ENCODE measurements around the gene CACNA1F. TPM values are rescaled to one million over a fixed set of nuclear protein-coding genes. Genes with fewer than 3 reads are reported as not detected.

CACNA1F gene
- total RNA-seq, 4 donors from 2014 or later = 0.10 to 0.21 (median 0.13) TPM; not detected in 1

GRCh38 chrX:49247916-49248811 is 15.0 kb upstream of the CACNA1F start:
- Histone ChIP-seq H3K27me3 (no peaks in the 10 kb centered on the region), H3K4me1 (no peaks in the 10 kb centered on the region), H3K4me3 (replicated peaks in 1 of 3) (no peak overlapping the region), H3K27ac (no peak overlapping the region), H3K36me3 (no peaks in the 10 kb centered on the region), H3K9me3 (no peaks in the 10 kb centered on the region)
- 60 to 97% methylated on average over 1 to 5 of the region's 28 CpGs for WGBS, 2 donors
- no peak for DNase-seq
- intact Hi-C loops (cut with DNase I) = no loop called here
- TF ChIP-seq POLR2A (IDR thresholded peaks at IDR 0.05) (no peak), CTCF (IDR thresholded peaks at IDR 0.05) (no peak)

GRCh38 chrX:49247346-49247745 is 14.2 kb upstream of the CACNA1F start:
- Histone ChIP-seq H3K27ac (no peak overlapping the region), H3K36me3 (no peaks in the 10 kb centered on the region)
- intact Hi-C loops (cut with DNase I) = no loop called here

GRCh38 chrX:49246541-49246940 is 13.4 kb upstream of the CACNA1F start:
- Histone ChIP-seq H3K36me3 (no peaks in the 10 kb centered on the region), H3K4me3 (replicated peaks in 1 of 3) (no peak overlapping the region), H3K27ac (no peak overlapping the region), H3K4me1 (no peaks in the 10 kb centered on the region), H3K27me3 (no peaks in the 10 kb centered on the region), H3K9me3 (no peaks in the 10 kb centered on the region)
- TF ChIP-seq POLR2A (IDR thresholded peaks at IDR 0.05) = no peak
- no peak for TF ChIP-seq CTCF (IDR thresholded peaks at IDR 0.05)
- intact Hi-C loops (cut with DNase I) = no loop called here
- 86 to 100% methylated on average over 1 to 2 of the region's 10 CpGs for WGBS, 2 donors
- DNase-seq = no peak

More at GRCh38 chrX:49247346-49247745, 14.2 kb upstream of the CACNA1F start:
- Histone ChIP-seq H3K4me1 (no peaks in the 10 kb centered on the region), H3K9me3 (no peaks in the 10 kb centered on the region), H3K27me3 (no peaks in the 10 kb centered on the region), H3K4me3 (replicated peaks in 1 of 3) (no peak overlapping the region)
- TF ChIP-seq POLR2A (IDR thresholded peaks at IDR 0.05) (no peak), CTCF (IDR thresholded peaks at IDR 0.05) (no peak)
- WGBS, 2 donors = 90% methylated on average over 2 of the region's 11 CpGs; no CpG with 5 or more reads in 1 of the 2 donors
- DNase-seq = no peak

- H3K27ac ChIP-seq = no peak overlapping the region
- intact Hi-C loops (cut with DNase I) = no loop called here
- DNase-seq = no peak
- H3K4me3 ChIP-seq (replicated peaks in 1 of 3) = no peak overlapping the region
- 93 to 100% methylated on average over 2 of the region's 2 CpGs for WGBS, 2 donors
- H3K27me3 ChIP-seq = no peaks in the 10 kb centered on the region
- no peaks in the 10 kb centered on the region for H3K9me3 ChIP-seq
- H3K36me3 ChIP-seq = no peaks in the 10 kb centered on the region
- TF ChIP-seq POLR2A (IDR thresholded peaks at IDR 0.05) (no peak), CTCF (IDR thresholded peaks at IDR 0.05) (no peak)
- no peaks in the 10 kb centered on the region for H3K4me1 ChIP-seq
Observed at GRCh38 chrX:49244207-49244606, 11.1 kb upstream of the CACNA1F start.

- no peak for TF ChIP-seq CTCF (IDR thresholded peaks at IDR 0.05)
- no peak for TF ChIP-seq POLR2A (IDR thresholded peaks at IDR 0.05)
- WGBS, 2 donors = 90 to 91% methylated on average over 3 to 10 of the region's 12 CpGs
- Histone ChIP-seq H3K4me3 (replicated peaks in 1 of 3) (no peak overlapping the region), H3K9me3 (no peaks in the 10 kb centered on the region), H3K36me3 (no peaks in the 10 kb centered on the region), H3K4me1 (no peaks in the 10 kb centered on the region), H3K27me3 (no peaks in the 10 kb centered on the region), H3K27ac (no peak overlapping the region)
- no peak for DNase-seq
- intact Hi-C loops (cut with DNase I) = no loop called here
Observed at GRCh38 chrX:49243166-49243565, 10.0 kb upstream of the CACNA1F start.

All from thyroid gland (tissue), 4 donors.